ENCODE data around the gene CFAP46.

GRCh38 chr10:132834891-132835847, 107.2 kb downstream of the CFAP46 start:
- TF ChIP-seq, protein P1, sequence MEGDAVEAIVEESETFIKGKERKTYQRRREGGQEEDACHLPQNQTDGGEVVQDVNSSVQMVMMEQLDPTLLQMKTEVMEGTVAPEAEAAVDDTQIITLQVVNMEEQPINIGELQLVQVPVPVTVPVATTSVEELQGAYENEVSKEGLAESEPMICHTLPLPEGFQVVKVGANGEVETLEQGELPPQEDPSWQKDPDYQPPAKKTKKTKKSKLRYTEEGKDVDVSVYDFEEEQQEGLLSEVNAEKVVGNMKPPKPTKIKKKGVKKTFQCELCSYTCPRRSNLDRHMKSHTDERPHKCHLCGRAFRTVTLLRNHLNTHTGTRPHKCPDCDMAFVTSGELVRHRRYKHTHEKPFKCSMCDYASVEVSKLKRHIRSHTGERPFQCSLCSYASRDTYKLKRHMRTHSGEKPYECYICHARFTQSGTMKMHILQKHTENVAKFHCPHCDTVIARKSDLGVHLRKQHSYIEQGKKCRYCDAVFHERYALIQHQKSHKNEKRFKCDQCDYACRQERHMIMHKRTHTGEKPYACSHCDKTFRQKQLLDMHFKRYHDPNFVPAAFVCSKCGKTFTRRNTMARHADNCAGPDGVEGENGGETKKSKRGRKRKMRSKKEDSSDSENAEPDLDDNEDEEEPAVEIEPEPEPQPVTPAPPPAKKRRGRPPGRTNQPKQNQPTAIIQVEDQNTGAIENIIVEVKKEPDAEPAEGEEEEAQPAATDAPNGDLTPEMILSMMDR (conservative IDR thresholded peaks at IDR 0.05; ENCODE audit: low read length): no peak
- TF ChIP-seq EZH2phosphoT487 (IDR thresholded peaks at IDR 0.05; ENCODE audit: borderline replicate concordance): no peak
